Mucosa of descending colon (tissue), 3 donors: ENCODE measurements around the gene BBS1. TPM values are rescaled to one million over a fixed set of nuclear protein-coding genes. Genes with fewer than 3 reads are reported as not detected.
A peak's percentile ranks its signal among the peaks of the same experiment; 100 is the strongest.
"Not testable (repeated sequence)": the region's sequence is repeated elsewhere in the genome, so short reads cannot be mapped to it uniquely, and the experiment has no call there.

Experiments used
- ATAC-seq: fragments of 200-7000 bp; cut with Tn5 transposase; one replicate; pipeline ENCODE4 v1.9.1; 2020; ENCODE audit warnings: mild to moderate bottlenecking, moderate library complexity
- DNase-seq, 3 donors: peaks; one replicate each; pipeline ENCODE4 v3.0.0-alpha.2; 2020
- H3K36me3 ChIP-seq: fragments of 200-600 bp; one replicate; pipeline ENCODE4 v1.8.0; 2021; ENCODE audit warnings: low read depth, mild to moderate bottlenecking
- H3K4me1 ChIP-seq: fragments of 200-600 bp; one replicate; pipeline ENCODE4 v1.8.0; 2021; ENCODE audit warnings: low read depth, mild to moderate bottlenecking
- H3K4me3 ChIP-seq: fragments of 200-600 bp; one replicate; pipeline ENCODE4 v1.8.0; 2021; ENCODE audit warnings: mild to moderate bottlenecking
- H3K9me3 ChIP-seq: fragments of 200-600 bp; one replicate; pipeline ENCODE4 v1.8.0; 2021; ENCODE audit warnings: mild to moderate bottlenecking
- intact Hi-C, 2 donors: fragments of 100-400 bp; cut with DNase I in 1 of 2; cut with micrococcal nuclease in 1 of 2; formaldehyde crosslinking; loops; one replicate each; pipeline versions ENCODE4 v1.11.0 to v1.11.1; 2022; cut with DNase I, micrococcal nuclease
- total RNA-seq, 3 donors: library from RNA; stranded (reverse); fragmentation: NEBNext Ultra II Directional in 2 of 3; extraction: Animal tissue kit (Norgen Biotek cat#: 25700) in 2 of 3; gene quantifications; one replicate each; pipeline versions ENCODE4 v1.2.1 to v1.2.4, GENCODE V29; 2021 to 2023
- TF ChIP-seq, protein P1 (sequence below): fragments of 200-600 bp; IDR thresholded peaks from one replicate; pipeline ENCODE4 v1.8.0; 2022; ENCODE audit warnings: antibody characterized with exemption, mild to moderate bottlenecking
- donor health status: DM: no; HTN: no; CAD: no; lungs with moderate emphysema.
- donor health status: DM: no; HTN: no; CAD: no.
- donor health status: DM: no; HTN: yes; CAD: no.

Gene BBS1
- total RNA-seq, 3 donors from 2014 or later: 27.7 to 49.3 (median 35.4) TPM

DNA sequence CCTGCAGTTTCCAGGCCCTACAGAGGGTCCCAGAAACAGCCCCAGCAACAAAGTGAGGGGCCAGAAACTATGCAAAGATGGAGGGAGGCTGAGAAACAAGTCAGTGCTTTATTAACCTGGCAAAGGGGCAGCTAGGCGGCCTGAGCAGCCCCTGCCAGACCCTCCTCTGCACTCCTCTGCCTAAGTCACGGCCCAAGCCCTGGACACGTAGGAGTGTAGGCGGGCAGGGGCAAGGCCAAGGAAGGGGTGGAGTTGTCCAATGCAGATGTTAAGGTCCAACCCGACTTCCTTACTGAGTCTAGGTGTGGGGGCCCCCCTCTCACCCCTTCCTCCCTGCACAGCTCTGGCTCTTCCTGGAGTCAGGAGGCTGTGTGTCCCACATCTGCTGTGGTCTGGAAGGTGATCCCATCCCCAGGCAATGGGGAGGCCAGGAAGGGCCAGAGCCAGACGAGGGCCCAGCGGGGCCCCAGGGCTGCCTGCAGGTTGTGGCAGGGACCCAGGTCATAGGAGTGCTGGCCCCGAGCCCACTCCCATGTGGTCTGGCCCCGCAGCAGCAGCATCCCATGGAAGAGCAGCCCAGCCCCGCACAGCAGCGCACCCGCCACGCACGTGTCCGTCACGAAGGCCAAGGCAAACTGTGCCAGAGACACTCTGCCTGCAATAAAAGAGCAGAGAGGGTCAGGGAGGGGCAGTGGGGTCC, 28.9 kb downstream of the BBS1 start:
- no peaks in the 10 kb centered on the region for H3K36me3 ChIP-seq
- no peak overlapping the region for H3K4me3 ChIP-seq
- ATAC-seq: no peak
- intact Hi-C loops: no loop called here
- TF ChIP-seq, protein P1, sequence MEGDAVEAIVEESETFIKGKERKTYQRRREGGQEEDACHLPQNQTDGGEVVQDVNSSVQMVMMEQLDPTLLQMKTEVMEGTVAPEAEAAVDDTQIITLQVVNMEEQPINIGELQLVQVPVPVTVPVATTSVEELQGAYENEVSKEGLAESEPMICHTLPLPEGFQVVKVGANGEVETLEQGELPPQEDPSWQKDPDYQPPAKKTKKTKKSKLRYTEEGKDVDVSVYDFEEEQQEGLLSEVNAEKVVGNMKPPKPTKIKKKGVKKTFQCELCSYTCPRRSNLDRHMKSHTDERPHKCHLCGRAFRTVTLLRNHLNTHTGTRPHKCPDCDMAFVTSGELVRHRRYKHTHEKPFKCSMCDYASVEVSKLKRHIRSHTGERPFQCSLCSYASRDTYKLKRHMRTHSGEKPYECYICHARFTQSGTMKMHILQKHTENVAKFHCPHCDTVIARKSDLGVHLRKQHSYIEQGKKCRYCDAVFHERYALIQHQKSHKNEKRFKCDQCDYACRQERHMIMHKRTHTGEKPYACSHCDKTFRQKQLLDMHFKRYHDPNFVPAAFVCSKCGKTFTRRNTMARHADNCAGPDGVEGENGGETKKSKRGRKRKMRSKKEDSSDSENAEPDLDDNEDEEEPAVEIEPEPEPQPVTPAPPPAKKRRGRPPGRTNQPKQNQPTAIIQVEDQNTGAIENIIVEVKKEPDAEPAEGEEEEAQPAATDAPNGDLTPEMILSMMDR: no peak
- H3K4me1 ChIP-seq: peaks cover 7% of the 10 kb centered on the region
- no peak for DNase-seq
- no peaks in the 10 kb centered on the region for H3K9me3 ChIP-seq

DNA sequence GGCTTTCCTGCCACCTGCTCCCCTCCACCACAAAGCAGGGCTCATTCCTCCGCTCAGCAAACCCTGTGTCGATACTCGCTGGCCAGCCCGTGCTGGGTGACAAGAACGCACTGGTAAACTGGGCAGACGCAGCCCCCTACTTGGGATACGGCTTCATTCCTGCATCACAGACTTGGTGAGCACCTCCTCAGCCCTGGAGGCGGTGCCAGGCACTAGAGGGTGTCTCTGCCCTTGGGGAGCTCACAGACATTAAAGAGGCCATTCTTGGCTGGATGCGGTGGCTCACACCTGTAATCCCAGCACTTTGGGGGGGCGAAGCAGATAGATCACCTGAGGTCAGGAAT, 29.4 kb downstream of the BBS1 start:
- TF ChIP-seq, protein P1: no peak
- Histone ChIP-seq H3K9me3 (no peaks in the 10 kb centered on the region), H3K4me3 (no peak overlapping the region), H3K4me1 (peaks cover 11% of the 10 kb centered on the region), H3K36me3 (no peaks in the 10 kb centered on the region)
- intact Hi-C loops: no loop called here
- DNase-seq: no peak
- no peak for ATAC-seq

GRCh38 chr11:66540598-66540997, 30.2 kb downstream of the BBS1 start:
- DNase-seq, intact Hi-C loops, H3K36me3 ChIP-seq, ATAC-seq, H3K4me3 ChIP-seq, H3K9me3 ChIP-seq: not testable (repeated sequence)
- peaks cover 18% of the 10 kb centered on the region for H3K4me1 ChIP-seq

DNA sequence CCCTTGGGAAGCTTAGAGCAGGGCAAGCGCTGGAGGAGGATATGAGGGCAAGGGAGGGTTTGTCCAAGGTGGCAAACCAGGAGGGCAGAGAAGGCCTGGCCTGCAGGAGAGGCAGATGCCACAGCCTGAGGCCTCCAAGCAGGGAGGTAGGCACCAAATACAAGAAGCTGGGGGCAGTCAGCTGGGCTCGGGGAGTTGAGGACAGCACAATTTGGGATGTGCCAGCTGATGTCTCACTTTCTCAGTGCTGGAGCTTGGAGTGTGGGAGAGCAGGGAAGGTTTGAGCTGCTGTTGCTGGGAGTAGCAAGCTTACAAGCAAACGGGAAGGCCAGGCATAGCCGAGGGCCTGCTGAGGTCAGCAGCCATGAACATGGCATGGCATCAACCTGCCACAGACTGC, 31.5 kb downstream of the BBS1 start:
- peaks cover 23% of the 10 kb centered on the region for H3K4me1 ChIP-seq
- intact Hi-C loops: no loop called here
- H3K9me3 ChIP-seq: no peaks in the 10 kb centered on the region
- ATAC-seq: no peak
- H3K4me3 ChIP-seq: no peak overlapping the region
- no peaks in the 10 kb centered on the region for H3K36me3 ChIP-seq
- no peak for DNase-seq
- TF ChIP-seq, protein P1: no peak

DNA sequence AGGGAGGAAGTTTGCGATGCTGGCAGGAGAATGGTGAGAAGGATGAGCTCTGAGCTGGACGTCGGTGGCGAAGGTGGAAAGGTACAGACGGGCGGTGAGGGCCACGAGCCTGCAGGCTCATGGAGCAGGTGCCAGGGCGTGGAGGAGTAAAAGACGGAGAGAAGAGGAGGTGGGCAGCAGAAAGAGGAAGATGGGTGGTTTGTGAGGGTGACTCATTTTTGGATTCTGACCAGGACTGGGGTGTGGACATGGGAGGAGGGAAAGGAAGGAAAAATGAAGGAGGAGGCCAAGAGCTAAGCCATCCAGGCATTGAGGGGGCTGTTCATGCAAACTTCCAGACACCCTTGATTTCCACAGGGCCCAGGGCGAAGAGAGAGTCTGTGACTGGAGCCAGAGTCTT, 31.9 kb downstream of the BBS1 start:
- no peak for ATAC-seq
- peaks cover 25% of the 10 kb centered on the region for H3K4me1 ChIP-seq
- TF ChIP-seq, protein P1: no peak
- no peaks in the 10 kb centered on the region for H3K9me3 ChIP-seq
- DNase-seq: no peak
- no peak overlapping the region for H3K4me3 ChIP-seq
- intact Hi-C loops: no loop called here
- no peaks in the 10 kb centered on the region for H3K36me3 ChIP-seq

GRCh38 chr11:66543263-66544107, 33.0 kb downstream of the BBS1 start:
- TF ChIP-seq, protein P1: no peak
- Histone ChIP-seq H3K9me3 (no peaks in the 10 kb centered on the region), H3K4me3 (no peak overlapping the region), H3K4me1 (peaks cover 25% of the 10 kb centered on the region), H3K36me3 (no peaks in the 10 kb centered on the region)
- intact Hi-C loops: no loop called here
- DNase-seq (peak; percentile 38 to 85 (median 53)), ATAC-seq (peak; percentile 22)

DNA sequence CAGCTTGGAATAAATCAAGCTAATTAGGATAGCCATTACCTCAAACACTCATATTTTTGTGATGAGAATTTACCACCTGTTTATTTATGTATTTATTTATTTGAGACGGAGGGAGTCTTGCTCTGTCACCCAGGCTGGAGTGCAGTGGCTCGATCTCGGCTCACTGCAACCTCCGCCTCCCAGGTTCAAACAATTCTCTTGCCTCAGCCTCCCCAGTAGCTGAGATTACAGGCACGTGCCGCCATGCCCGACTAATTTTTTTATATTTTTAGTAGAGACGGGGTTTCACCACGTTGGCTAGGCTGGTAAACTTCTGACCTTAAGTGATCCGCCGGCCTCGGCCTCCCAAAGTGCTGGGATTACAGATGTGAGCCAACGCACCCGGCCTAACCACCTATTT, 34.5 kb downstream of the BBS1 start:
- ATAC-seq: not testable (repeated sequence)

More for the DNA sequence above, 34.5 kb downstream of the BBS1 start:
- peaks cover 25% of the 10 kb centered on the region for H3K4me1 ChIP-seq
- H3K4me3 ChIP-seq, H3K9me3 ChIP-seq, DNase-seq, intact Hi-C loops, H3K36me3 ChIP-seq: not testable (repeated sequence)
